Ovary (tissue), 9 donors: ENCODE data around the gene TNFRSF6B. TPM values are rescaled to one million over a fixed set of nuclear protein-coding genes. Genes with fewer than 3 reads are reported as not detected.

Source experiments
- DNase-seq, 5 donors: peaks; one replicate each; pipeline ENCODE4 v3.0.0-alpha.2; 2019 to 2020
- H3K27ac ChIP-seq, 2 donors: fragments of 200-600 bp; one replicate each; pipeline versions ENCODE4 v1.5.1 to v1.8.0; 2019 to 2022
- H3K27me3 ChIP-seq: fragments of 200-600 bp; one replicate; pipeline ENCODE4 v1.8.0; 2022
- H3K36me3 ChIP-seq: fragments of 200-600 bp; sonication (generic); one replicate; pipeline ENCODE4 v1.5.1; 2019
- H3K4me1 ChIP-seq: one replicate; pipeline ENCODE4 v1.8.1; 2013; ENCODE audit warnings: mild to moderate bottlenecking, moderate library complexity; ENCODE audit not compliant: insufficient read depth
- H3K4me3 ChIP-seq: fragments of 200-600 bp; sonication (generic); one replicate; pipeline ENCODE4 v1.5.1; 2017
- H3K9me3 ChIP-seq, 2 donors: fragments of 200-600 bp in 1 of 2; sonication (generic) in 1 of 2; one replicate each; pipeline versions ENCODE4 v1.5.1 to v1.8.1; 2013 to 2019; ENCODE audit warnings: mild to moderate bottlenecking in 1 of 2, moderate library complexity in 1 of 2
- EP300 ChIP-seq: sonication (generic); formaldehyde crosslinking; IDR thresholded peaks from one replicate; pipeline ENCODE4 v1.6.1; 2017; ENCODE audit warnings: antibody characterized with exemption
- POLR2A ChIP-seq: fragments of 450-650 bp; IDR thresholded peaks from one replicate; pipeline ENCODE4 v1.6.1; 2017; ENCODE audit warnings: antibody characterized with exemption, mild to moderate bottlenecking, moderate library complexity
- WGBS, 3 donors: extraction: QIAGEN DNeasy Blood & Tissue Kit in 1 of 3; methylation state at CpG; one replicate each; pipeline versions ENCODE4 v1.1.5 to v1.1.7; 2013 to 2017; 5-methylcytosine and 5-hydroxymethylcytosine counted together
- intact Hi-C, 4 donors: fragments of 100-400 bp; cut with DNase I; formaldehyde crosslinking; loops; one replicate each; pipeline versions ENCODE4 v1.11.0 to v1.15.1; 2022 to 2023
- polyA plus RNA-seq, 2 donors: library from polyadenylated mRNA; stranded (reverse); fragments of 200-250 nt in 1 of 2; fragments of 350-450 nt in 1 of 2; fragmentation: Illumina TruSeq in 1 of 2; extraction: RNeasy Lipid Tissue Mini Kit (QIAGEN cat#74804) in 1 of 2; gene quantifications; one replicate each; pipeline ENCODE4 v1.2.3, GENCODE V29; 2013 to 2014
- total RNA-seq, 7 donors: library from RNA; depleted of rRNA in 2 of 7; stranded (reverse); fragments of >200 nt in 2 of 7; fragmentation: NEBNext Ultra II Directional in 3 of 7; extraction: Animal tissue kit (Norgen Biotek cat#: 25700) in 3 of 7; gene quantifications; one replicate each; pipeline versions ENCODE4 v1.1.0 to v1.2.4, GENCODE V29; 2016 to 2023
- TF ChIP-seq, protein P1 (sequence below), 3 donors: fragments of 450-650 bp in 2 of 3; fragments of 200-600 bp in 1 of 3; IDR thresholded peaks; one replicate each; pipeline versions ENCODE4 v1.5.1 to v1.8.0; 2016 to 2022; ENCODE audit warnings: antibody characterized with exemption in 3 of 3, mild to moderate bottlenecking in 1 of 3
- donor health status: DM: no; HTN: no; CAD: no; lungs with moderate emphysema.
- donor health status: DM: no; HTN: no; CAD: no.
- donor health status: Bipolar disorder and iron deficiency.
- donor health status: DM: yes; HTN: yes; CAD: no.
- donor health status: DM: no; HTN: no; CAD: no.
- donor health status: DM: yes; HTN: yes; CAD: no.

TNFRSF6B gene
- total and polyA plus RNA-seq, 9 donors: 2.0 to 7.0 (median 4.2) TPM; not detected in 1

DNA sequence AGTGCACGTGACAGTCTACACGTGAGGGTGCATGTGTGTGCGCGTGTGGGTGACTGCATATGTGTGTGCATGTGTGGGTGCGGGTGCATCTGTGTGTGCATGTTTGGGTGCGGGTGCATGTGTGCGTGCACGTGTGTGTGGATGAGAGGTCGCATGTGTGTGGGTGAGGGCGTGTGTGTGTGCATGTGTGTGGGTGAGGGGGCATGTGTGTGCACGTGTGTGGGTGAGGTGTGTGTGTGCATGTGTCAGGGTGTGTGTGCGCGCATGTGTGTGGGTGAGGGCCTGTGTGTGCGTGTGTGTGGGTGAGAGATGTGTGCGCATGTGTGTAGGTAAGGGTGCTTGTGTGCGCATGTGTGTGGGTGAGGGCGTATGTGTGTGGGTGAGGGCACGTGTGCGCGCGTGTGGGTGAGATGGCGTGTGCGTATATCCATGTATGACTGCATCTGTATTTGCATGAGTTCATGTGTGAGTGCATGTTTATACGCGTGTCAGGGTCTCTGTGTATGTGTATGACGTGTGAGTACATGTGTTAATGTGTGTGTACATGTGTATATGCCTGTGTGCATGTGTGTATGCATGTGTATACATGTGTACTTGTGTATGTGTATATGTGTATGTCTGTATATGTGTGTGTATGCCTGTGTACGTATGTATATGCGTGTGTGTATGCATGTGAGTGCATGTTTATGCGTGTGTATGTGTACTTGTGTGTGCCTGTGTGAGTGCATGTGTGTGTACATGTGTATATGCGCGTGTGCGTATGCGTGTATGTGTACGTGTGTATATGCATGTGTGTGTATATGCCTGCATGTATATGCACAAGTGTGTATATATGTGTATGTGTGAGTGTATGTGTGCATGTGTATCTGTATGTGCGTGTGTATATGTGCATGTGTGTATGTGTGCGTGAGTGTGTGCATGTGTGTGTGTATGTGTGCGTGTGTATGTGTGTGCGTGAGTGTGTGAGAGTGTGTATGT, 36.0 kb downstream of the TNFRSF6B start:
- no peaks in the 10 kb centered on the region for H3K36me3 ChIP-seq
- intact Hi-C loops: no loop called here
- 85 to 88% (median 87%) methylated on average over 37 to 38 of the region's 38 CpGs for WGBS, 3 donors
- no peak for TF ChIP-seq EP300
- no peak for TF ChIP-seq POLR2A
- TF ChIP-seq, protein P1, sequence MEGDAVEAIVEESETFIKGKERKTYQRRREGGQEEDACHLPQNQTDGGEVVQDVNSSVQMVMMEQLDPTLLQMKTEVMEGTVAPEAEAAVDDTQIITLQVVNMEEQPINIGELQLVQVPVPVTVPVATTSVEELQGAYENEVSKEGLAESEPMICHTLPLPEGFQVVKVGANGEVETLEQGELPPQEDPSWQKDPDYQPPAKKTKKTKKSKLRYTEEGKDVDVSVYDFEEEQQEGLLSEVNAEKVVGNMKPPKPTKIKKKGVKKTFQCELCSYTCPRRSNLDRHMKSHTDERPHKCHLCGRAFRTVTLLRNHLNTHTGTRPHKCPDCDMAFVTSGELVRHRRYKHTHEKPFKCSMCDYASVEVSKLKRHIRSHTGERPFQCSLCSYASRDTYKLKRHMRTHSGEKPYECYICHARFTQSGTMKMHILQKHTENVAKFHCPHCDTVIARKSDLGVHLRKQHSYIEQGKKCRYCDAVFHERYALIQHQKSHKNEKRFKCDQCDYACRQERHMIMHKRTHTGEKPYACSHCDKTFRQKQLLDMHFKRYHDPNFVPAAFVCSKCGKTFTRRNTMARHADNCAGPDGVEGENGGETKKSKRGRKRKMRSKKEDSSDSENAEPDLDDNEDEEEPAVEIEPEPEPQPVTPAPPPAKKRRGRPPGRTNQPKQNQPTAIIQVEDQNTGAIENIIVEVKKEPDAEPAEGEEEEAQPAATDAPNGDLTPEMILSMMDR (IDR thresholded peaks at IDR 0.05): no peak
- no peaks in the 10 kb centered on the region for H3K9me3 ChIP-seq
- no peak overlapping the region for H3K27ac ChIP-seq
- H3K4me3 ChIP-seq: no peak overlapping the region
- peak in 1 of 5 donors; percentile 26 for DNase-seq
- no peaks in the 10 kb centered on the region for H3K27me3 ChIP-seq
- H3K4me1 ChIP-seq: no peaks in the 10 kb centered on the region

DNA sequence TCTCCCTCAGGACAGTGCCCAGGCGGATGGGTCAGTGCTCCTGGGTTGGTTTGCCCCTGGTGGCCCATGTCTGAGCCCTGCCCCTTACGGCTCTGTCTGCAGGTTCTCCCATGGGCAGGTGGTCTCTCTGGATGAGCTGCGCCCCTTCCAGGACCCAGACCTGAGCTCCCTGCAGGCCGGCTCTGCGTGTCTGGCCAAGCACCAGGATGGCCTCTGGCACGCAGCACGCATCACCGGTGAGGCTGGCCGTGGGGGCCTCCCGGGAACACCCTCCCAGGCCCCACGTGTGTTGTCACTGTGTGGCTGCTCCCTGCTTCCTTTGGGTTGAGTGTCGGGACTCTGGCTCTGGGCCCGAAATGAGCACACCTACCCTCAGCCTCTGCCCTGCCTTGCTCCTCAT, 36.7 kb downstream of the TNFRSF6B start:
- Histone ChIP-seq H3K27ac (no peak overlapping the region), H3K36me3 (no peaks in the 10 kb centered on the region), H3K4me3 (no peak overlapping the region), H3K4me1 (no peaks in the 10 kb centered on the region), H3K9me3 (no peaks in the 10 kb centered on the region), H3K27me3 (no peaks in the 10 kb centered on the region)
- 89 to 93% (median 93%) methylated on average over 13 of the region's 13 CpGs for WGBS, 3 donors
- intact Hi-C loops: no loop called here
- TF ChIP-seq EP300 (no peak), POLR2A (no peak)
- TF ChIP-seq, protein P1 (IDR thresholded peaks at IDR 0.05): no peak
- peak in 1 of 5 donors; percentile 36 for DNase-seq

DNA sequence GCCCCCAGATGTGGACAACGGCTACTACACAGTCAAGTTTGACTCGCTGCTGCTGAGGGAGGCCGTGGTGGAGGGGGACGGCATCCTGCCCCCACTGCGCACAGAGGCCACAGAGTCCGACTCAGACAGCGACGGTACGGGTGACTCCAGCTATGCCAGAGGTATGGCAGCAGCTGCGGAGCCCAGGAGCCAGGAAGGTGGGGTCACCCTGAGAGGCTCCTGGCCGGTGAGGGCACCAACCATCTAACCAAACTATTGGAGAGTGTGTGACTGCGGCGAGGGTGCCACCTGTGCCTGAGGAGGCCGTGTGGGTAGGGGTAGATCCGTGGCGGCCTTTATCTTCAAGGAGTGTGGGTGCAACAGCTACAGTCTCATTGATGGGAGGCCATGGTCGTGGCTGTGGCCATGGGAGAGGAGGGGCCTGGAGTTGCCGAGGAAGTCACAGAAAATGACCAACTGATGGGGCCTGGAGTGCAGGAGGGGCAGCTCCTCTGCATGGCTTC, 37.2 kb downstream of the TNFRSF6B start:
- Histone ChIP-seq H3K4me3 (no peak overlapping the region), H3K9me3 (no peaks in the 10 kb centered on the region), H3K36me3 (no peaks in the 10 kb centered on the region), H3K27me3 (no peaks in the 10 kb centered on the region), H3K27ac (no peak overlapping the region), H3K4me1 (peaks cover 3% of the 10 kb centered on the region)
- DNase-seq: no peak
- TF ChIP-seq POLR2A (no peak), EP300 (no peak)
- TF ChIP-seq, protein P1 (IDR thresholded peaks at IDR 0.05): no peak
- 88 to 91% (median 89%) methylated on average over 18 of the region's 18 CpGs for WGBS, 3 donors
- intact Hi-C loops: no loop called here

DNA sequence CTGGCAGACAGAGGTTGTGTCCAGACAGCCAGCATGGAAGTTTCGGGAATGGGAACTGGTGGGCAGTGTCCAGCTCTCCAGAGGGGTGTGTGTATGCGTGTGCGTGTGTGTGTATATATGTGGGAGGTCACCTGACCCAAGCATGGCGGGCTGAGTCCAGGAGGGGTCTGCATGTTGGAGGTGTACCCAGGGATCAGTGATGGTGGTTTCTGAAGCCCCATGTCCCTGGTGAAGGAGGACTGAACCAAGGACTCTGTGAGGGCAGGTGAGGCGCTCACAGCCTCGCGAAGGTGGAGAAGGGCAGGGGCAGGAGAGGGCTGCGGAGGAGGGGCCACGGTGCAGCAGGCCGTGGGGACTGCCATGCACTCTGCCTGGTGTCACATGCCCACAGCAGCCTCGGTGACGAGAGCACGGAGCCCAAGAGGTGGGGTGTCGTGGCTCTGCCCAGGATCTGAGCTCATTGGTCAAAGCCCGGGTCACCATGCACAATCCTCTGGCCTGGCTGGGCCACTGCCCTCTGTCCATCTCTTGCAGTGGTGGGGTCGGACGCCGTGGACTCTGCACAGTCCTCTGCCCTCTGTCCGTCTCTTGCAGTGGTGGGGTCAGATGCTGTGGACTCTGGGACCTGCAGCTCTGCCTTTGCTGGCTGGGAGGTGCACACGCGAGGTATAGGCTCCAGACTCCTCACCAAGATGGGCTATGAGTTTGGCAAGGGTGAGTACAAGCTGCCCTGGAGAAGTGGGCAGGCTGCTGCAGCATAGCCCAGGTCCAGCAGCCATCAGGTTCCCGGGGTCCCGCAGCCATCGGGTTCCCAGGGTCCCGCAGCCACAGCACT, 37.9 kb downstream of the TNFRSF6B start:
- no peak for DNase-seq
- H3K36me3 ChIP-seq: no peaks in the 10 kb centered on the region

More for the DNA sequence above, 37.9 kb downstream of the TNFRSF6B start:
- intact Hi-C loops: no loop called here
- WGBS, 3 donors: 88 to 92% (median 90%) methylated on average over 25 of the region's 25 CpGs
- TF ChIP-seq POLR2A: no peak
- no peak for TF ChIP-seq EP300
- TF ChIP-seq, protein P1 (IDR thresholded peaks at IDR 0.05): no peak
- no peaks in the 10 kb centered on the region for H3K27me3 ChIP-seq
- H3K4me3 ChIP-seq: no peak overlapping the region
- peaks cover 3% of the 10 kb centered on the region for H3K4me1 ChIP-seq
- H3K9me3 ChIP-seq: no peaks in the 10 kb centered on the region
- H3K27ac ChIP-seq: no peak overlapping the region
